Measurements from ENCODE around the gene NDUFV2.
"Not testable (repeated sequence)": the region's sequence is repeated elsewhere in the genome, so short reads cannot be mapped to it uniquely, and the experiment has no call there.

Gene NDUFV2

DNA sequence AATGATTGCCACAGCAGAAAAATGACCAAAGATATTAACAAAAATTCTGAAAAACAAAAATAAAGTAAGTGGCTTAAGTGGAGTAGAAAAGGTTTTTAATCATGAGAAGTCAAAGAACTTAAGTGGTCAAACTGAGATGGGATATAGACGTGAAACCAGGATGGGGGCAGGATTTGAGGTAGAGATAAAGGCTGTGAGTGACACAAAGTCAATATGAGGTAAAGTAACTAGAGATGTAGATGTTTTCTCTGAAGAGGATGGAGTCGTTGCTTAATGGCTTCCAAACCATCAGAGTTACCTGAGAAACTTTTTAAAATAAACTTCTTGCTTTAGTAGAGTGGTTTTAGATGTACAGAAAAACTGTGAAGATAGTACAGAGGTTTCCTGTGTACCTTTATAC, 55.3 kb downstream of the NDUFV2 start:
- DNase-seq: no peak

DNA sequence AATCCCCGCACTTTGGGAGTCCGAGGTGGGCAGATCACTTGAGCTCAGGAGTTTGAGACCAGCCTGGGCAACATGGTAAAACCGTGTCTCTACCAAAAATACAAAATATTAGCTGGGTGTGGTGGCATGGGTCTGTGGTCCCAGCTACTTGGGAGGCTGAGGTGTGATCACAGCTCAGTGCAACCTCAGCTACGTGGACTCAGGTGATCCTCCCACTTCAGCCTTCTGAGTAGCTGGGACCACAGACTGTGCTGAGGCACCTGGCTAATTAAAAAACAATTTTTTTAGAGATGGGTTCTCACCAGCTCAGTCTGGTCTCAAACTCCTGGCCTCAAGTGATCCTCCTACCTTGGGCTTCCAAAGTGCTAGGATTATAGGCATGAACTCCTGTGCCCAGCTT, 57.5 kb downstream of the NDUFV2 start:
- no peak for DNase-seq

DNA sequence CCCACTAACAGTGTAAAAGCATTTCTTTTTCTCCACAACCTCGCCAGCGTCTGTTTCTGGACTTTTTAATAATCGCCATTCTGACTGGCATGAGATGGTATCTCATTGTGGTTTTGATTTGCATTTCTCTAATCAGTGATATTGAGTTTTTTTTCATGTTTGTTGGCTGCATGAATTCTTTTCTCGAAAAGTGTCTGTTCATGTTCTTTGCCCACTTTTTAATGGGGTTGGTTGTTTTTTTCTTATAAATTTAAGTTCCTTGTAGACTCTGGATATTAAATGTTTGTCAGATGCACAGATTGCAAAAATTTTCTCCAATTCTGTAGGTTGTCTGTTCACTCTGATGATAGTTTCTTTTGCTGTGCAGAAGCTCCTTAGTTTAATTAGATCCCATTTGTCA, 60.2 kb downstream of the NDUFV2 start:
- not testable (repeated sequence) for DNase-seq

DNA sequence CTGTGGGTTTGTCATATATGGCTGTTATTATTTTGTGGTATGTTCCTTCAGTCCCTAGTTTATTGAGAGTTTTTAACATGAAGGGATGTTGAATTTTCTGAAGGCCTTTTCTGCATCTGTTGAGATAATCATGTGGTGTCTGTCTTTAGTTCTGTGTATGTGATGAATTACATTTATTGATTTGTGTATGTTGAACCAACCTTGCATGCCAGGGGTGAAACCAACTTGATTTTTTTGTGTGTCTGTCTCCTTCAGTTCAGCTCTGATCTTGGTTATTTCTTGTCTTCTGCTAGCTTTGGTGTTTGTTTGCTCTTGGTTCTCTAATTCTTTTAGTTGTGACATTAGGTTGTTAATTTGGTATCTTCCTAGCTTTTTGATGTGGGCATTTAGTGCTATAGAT, 61.6 kb downstream of the NDUFV2 start:
- DNase-seq: not testable (repeated sequence)

DNA sequence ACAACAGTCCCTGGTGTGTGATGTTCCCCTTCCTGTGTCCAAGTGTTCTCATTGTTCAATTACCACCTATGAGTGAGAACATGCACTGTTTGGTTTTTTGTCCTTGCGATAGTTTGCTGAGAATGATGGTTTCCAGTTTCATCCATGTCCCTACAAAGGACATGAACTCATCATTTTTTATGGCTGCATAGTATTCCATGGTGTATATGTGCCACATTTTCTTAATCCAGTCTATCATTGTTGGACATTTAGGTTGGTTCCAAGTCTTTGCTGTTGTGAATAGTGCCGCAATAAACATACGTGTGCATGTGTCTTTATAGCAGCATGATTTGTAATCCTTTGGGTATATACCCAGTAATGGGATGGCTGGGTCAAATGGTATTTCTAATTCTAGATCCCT, 63.4 kb downstream of the NDUFV2 start:
- not testable (repeated sequence) for DNase-seq

DNA sequence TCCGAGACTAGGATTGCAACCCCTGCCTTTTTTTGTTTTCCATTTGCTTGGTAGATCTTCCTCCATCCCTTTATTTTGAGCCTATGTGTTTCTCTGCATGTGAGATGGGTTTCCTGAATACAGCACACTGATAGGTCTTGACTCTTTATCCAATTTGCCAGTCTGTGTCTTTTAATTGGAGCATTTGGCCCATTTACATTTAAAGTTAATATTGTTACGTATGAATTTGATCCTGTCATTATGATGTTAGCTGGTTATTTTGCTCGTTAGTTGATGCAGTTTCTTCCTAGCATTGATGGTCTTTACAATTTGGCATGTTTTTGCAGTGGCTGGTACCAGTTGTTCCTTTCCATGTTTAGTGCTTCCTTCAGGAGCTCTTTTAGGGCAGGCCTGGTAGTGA, 67.0 kb downstream of the NDUFV2 start:
- not testable (repeated sequence) for DNase-seq

DNA sequence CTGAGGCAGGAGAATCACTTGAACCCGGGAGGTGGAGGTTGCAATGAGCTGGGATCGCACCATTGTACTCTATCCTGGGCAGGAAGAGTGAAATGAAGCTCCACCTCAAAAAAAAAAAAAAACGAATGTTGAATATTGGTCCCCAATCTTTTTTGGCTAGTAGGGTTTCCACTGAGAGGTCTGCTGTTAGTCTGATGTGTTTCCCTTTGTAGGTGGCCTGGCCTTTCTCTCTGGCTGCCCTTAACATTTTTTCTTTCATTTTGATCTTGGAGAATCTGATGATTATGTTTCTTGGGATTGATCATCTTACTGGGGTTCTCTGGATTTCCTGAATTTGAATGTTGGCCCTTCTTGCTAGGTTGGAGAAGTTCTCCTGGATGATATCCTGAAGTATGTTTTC, 69.4 kb downstream of the NDUFV2 start:
- DNase-seq: not testable (repeated sequence)

DNA sequence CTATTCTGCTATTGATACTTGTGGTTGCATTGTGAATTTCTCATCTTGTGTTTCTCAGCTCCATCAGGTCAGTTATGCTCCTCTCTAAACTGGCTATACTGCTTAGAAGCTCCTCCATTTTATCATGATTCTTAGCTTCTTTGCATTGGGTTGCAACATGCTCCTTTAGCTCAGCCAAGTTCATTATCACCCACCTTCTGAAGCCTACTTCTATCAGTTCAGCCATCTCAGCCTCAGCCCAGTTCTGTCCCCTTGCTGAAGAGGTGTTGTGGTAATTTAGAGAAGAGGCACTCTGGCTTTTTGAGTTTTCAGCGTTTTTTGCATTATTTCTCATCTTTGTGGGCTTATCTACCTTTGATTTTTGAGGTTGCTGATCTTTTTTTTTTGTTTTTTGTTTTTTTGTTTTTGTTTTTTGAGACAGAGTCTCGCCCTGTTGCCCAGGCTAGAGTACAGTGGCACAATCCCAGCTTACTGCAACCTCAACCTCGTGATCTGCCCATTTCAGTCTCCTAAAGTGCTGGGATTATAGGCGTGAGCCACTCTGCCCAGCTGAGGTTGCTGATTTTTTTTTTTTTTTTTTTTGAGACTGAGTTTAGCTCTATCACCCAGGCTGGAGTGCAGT, 70.1 kb downstream of the NDUFV2 start:
- no peak for DNase-seq

DNA sequence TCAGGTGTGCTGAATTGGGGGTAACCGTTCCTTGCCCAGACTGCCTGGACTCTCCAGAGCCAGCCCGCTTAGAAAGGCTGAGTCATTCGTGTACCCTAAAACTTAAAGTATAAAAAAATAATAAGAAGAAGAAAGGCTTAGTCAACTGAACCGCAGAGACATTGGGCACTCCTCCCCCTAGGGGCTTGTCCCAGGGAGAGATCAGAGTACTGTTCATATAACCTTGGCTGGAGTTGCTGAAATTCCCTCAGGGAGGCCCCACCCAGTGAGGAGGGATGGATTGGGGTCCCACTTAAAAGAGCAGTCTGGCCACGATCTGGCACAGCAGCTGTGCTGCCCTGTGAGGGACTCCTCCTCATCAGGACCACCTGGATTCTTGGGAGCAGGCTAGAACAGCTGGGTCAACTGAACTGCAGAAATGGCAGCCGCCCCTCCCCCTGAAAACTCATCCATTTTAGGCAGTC, 71.3 kb downstream of the NDUFV2 start:
- no peak for DNase-seq

DNA sequence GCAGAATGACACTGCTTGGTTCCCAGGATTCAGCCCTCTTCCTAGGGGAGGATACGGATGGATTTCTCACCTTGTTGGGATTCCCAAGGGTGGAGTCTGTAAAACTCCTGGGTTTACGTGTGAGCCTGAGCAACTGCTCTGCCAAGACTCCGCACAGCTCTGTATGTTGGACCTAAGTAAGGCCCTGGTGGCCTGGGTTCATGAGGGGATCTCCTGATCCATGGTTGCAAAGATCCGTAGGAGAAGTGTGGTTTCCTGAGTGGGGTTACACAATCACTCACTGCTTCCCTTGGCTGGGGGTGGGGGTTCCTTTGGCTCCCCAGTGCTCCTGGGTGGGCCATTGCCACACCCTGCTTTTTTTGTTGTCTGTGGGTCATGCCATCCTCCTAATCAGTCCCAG, 71.8 kb downstream of the NDUFV2 start:
- DNase-seq: no peak

DNA sequence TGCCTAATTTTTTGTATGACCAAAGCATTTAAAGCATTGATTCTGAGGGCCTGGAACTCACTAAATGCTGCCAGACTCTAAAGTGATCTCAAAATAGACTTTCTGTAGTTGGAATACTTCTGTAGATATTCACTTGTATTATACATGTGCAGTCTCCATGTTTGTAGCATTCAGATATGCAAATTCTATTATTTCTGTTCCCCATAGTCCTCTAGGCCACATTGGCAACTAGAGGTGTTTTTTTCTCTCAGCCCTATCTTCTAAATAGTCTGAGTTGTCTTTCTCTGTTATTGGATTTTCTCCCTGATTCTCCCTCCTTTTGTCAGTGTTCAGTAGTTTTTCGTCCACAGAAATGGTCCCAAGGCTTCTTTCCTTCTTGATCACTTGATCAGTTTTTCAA, 72.6 kb downstream of the NDUFV2 start:
- no peak for DNase-seq

DNA sequence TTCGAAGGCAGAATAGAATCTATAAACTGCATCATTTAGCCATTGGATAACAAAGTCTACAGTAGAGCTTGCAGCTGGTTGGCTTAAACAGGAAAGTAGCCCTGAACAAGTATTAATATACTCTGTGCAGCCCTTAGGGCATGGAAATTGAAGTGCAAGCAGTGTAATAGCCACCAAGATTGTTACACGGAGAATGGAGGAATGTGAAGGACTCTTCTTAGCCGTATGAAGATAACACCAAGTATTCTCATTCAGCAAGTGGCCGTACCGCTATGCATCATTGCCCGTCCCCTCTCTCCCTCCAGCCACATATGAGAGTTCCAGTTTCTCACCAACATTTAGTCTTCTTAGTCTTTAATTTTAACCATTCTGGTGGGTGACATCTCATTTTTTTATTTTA, 74.5 kb downstream of the NDUFV2 start:
- DNase-seq: no peak

DNA sequence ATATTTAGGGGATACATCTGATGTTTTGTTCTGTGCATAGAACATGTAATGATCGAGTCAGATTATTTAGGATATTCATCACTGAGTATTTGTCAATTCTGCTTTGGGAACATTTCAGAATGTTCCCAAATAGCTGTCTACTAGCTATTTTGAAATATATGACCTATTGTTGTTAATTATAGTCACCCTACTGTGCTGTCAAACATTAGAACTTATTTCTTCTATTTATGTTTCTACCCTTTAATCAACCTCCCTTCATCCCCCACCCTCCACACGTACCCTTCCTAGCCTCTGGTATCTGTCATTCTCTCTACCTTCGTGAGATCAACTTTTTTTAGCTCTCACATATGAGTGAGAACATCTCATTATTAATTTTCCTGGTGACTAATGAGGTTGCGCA, 75.0 kb downstream of the NDUFV2 start:
- DNase-seq: no peak

DNA sequence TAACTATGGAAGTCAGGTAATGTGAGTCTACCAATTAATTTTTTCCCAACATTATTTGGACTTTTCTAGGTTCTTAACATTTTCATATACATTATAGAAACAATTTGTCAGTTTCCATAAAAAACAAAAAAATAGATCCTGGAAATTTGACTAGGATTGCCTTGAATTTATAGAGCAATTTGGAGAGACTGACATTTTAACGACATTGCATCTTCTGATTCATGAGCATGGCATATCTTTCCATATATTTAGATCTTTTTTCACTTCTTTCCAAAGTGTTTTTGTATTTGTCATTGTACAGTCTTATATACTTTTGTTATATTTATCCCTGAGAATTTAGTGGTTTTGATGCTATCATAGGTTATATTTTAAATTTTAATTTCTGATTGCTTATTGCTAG, 76.1 kb downstream of the NDUFV2 start:
- DNase-seq: no peak

DNA sequence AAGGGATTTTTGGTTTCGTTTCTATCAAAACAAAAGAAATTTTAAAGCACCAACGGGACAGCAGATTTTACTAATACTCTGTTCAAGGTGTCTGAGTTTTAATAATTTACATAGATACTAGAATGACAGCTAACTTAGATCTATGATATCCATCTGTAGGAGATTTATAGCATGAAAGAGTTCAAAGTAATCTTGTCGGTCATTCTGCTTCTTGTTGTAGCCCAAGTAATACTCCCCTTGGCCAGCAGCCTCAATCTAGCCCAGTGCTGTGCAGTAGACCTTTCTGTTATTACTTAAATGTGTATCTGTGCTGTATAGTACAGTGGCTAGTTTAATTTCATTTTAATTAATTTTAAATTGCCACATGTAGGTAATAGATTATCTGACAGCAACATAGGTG, 78.8 kb downstream of the NDUFV2 start:
- no peak for DNase-seq

DNA sequence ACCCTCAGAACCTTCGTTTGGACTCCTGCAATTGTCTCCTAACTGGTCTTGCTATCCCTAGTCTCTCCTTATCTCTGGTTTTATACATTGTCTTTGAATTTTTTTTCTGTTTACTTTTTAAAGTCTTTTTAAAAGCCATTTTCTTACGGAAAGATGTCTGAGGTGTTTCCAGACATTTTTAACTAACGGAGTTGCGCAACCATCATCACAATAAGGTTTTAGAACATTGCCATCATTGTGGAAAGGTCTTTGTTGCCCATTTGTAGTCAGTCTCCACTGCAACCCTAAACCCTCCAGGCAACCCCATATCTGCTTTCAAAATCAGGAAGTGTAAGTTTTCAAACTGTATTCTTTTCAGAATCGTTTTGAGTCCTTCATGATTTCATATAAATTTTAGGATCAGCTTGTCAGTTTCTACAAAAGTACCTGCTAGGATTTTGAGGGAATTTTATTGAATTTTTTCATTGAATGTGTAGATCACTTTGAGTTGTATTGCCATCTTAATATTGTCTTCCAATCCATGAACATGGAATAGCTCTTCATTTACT, 80.4 kb downstream of the NDUFV2 start:
- no peak for DNase-seq

All from NCI-H146 (cell line).